Astrocyte (in vitro differentiated cells and primary cell): Measurements from ENCODE around the gene CDHR2.

ENCODE experiments used
- EZH2 ChIP-seq: IDR thresholded peaks from 2 replicates; pipeline ENCODE4 v1.6.1; 2012; ENCODE audit warnings: mild to moderate bottlenecking, low read length, inconsistent platforms; ENCODE audit not compliant: insufficient read depth
- TF ChIP-seq, protein P1 (sequence below): IDR thresholded peaks from 2 replicates; pipeline ENCODE4 v1.5.1; 2011; ENCODE audit warnings: low read depth, mild to moderate bottlenecking, inconsistent platforms, low read length, moderate library complexity; ENCODE audit not compliant: insufficient read depth

GRCh38 chr5:176536902-176537553 lies 12.1 kb upstream of the CDHR2 start, which contains the start of gene RNF44:
- TF ChIP-seq, protein P1, sequence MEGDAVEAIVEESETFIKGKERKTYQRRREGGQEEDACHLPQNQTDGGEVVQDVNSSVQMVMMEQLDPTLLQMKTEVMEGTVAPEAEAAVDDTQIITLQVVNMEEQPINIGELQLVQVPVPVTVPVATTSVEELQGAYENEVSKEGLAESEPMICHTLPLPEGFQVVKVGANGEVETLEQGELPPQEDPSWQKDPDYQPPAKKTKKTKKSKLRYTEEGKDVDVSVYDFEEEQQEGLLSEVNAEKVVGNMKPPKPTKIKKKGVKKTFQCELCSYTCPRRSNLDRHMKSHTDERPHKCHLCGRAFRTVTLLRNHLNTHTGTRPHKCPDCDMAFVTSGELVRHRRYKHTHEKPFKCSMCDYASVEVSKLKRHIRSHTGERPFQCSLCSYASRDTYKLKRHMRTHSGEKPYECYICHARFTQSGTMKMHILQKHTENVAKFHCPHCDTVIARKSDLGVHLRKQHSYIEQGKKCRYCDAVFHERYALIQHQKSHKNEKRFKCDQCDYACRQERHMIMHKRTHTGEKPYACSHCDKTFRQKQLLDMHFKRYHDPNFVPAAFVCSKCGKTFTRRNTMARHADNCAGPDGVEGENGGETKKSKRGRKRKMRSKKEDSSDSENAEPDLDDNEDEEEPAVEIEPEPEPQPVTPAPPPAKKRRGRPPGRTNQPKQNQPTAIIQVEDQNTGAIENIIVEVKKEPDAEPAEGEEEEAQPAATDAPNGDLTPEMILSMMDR, result no peak
- no peak for TF ChIP-seq EZH2
